B cell (primary cell): Measurements from ENCODE around the gene YBEY.

ENCODE experiments used
- CTCF ChIP-seq: fragments of 200-600 bp; IDR thresholded peaks from one replicate; pipeline ENCODE4 v1.8.0; 2022; ENCODE audit warnings: antibody characterized with exemption, mild to moderate bottlenecking
- EZH2 ChIP-seq: IDR thresholded peaks from 2 replicates; pipeline ENCODE4 v1.6.1; 2012; ENCODE audit warnings: borderline replicate concordance, low read depth, mild to moderate bottlenecking, moderate library complexity, low read length; ENCODE audit not compliant: insufficient read depth, poor library complexity, severe bottlenecking

- TF ChIP-seq CTCF (no peak), EZH2 (no peak)
These were observed 42.0 kb downstream of the YBEY start for GRCh38 chr21:46328151-46328550.
